ENCODE measurements around the gene SPINK5. TPM values are rescaled to one million over a fixed set of nuclear protein-coding genes. Genes with fewer than 3 reads are reported as not detected.
A peak's percentile ranks its signal among the peaks of the same experiment; 100 is the strongest.

The SPINK5 gene
- total and polyA plus RNA-seq, 4 donors = 4.2 to 9.6 (median 6.1) TPM

DNA sequence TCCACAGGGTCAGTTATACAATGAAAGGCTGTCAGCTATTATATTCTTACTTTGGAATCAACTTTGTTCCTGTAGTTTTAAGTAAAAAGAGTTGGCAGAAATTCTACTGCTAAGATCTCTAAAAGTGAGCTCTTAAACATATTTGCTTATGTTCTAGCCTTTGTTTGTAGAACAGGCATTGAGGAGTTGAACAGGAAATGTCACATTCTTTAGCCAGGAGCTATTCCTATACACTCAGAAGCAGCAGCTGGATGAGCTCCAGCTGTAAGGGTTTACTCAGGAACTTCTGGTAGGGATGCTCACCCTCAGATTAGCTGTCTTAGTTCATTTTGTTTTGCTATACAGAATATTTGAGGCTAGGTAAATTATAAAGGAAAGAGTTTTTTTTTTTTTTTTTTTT lies 82.1 kb downstream of the SPINK5 start:
- peak; percentile 58 to 92 (median 78) for DNase-seq

GRCh38 chr5:148146487-148146886 lies 82.7 kb downstream of the SPINK5 start:
- DNase-seq (no peak), ATAC-seq (ENCODE audit: insufficient read depth, low FRiP score) (no peak)
- Histone ChIP-seq H3K27ac (ENCODE audit: low read depth in 1 of 2, low read length in 1 of 2) (peak overlapping the region in 1 of 2 donors; percentile 51), H3K9me3 (ENCODE audit: control insufficient read depth in 4 of 4, insufficient read depth in 3 of 4, low read length in 3 of 4) (no peaks in the 10 kb centered on the region), H3K4me1 (ENCODE audit: control insufficient read depth in 5 of 5, insufficient read depth in 5 of 5, low read length in 5 of 5) (peaks cover 0 to 10% (median 0%) of the 10 kb centered on the region in 5 donors), H3K4me3 (no peak overlapping the region), H3K36me3 (ENCODE audit: control insufficient read depth in 4 of 4, insufficient read depth in 4 of 4, low read length in 4 of 4) (no peaks in the 10 kb centered on the region), H3K9ac (ENCODE audit: insufficient read depth in 1 of 2, low read length in 2 of 2) (no peak overlapping the region), H3K27me3 (ENCODE audit: control insufficient read depth in 3 of 3, insufficient read depth in 3 of 3, low read length in 2 of 3) (no peaks in the 10 kb centered on the region)
- WGBS, 2 donors = 63 to 78% methylated on average over 1 of the region's 1 CpG
- TF ChIP-seq, protein P1, sequence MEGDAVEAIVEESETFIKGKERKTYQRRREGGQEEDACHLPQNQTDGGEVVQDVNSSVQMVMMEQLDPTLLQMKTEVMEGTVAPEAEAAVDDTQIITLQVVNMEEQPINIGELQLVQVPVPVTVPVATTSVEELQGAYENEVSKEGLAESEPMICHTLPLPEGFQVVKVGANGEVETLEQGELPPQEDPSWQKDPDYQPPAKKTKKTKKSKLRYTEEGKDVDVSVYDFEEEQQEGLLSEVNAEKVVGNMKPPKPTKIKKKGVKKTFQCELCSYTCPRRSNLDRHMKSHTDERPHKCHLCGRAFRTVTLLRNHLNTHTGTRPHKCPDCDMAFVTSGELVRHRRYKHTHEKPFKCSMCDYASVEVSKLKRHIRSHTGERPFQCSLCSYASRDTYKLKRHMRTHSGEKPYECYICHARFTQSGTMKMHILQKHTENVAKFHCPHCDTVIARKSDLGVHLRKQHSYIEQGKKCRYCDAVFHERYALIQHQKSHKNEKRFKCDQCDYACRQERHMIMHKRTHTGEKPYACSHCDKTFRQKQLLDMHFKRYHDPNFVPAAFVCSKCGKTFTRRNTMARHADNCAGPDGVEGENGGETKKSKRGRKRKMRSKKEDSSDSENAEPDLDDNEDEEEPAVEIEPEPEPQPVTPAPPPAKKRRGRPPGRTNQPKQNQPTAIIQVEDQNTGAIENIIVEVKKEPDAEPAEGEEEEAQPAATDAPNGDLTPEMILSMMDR (IDR thresholded peaks at IDR 0.05; ENCODE audit: control extremely low read depth, extremely low read depth) = no peak

More for the DNA sequence above, 82.1 kb downstream of the SPINK5 start:
- no peak overlapping the region for H3K9ac ChIP-seq (ENCODE audit: insufficient read depth in 1 of 2, low read length in 2 of 2)
- H3K4me3 ChIP-seq = no peak overlapping the region
- H3K36me3 ChIP-seq (ENCODE audit: control insufficient read depth in 4 of 4, insufficient read depth in 4 of 4, low read length in 4 of 4) = no peaks in the 10 kb centered on the region
- no peaks in the 10 kb centered on the region for H3K9me3 ChIP-seq (ENCODE audit: control insufficient read depth in 4 of 4, insufficient read depth in 3 of 4, low read length in 3 of 4)
- TF ChIP-seq, protein P1 (IDR thresholded peaks at IDR 0.05; ENCODE audit: control extremely low read depth, extremely low read depth) = no peak
- H3K27ac ChIP-seq (ENCODE audit: low read depth in 1 of 2, low read length in 1 of 2) = no peak overlapping the region
- no peaks in the 10 kb centered on the region for H3K27me3 ChIP-seq (ENCODE audit: control insufficient read depth in 3 of 3, insufficient read depth in 3 of 3, low read length in 2 of 3)
- H3K4me1 ChIP-seq (ENCODE audit: control insufficient read depth in 5 of 5, insufficient read depth in 5 of 5, low read length in 5 of 5) = peaks cover 0 to 10% (median 0%) of the 10 kb centered on the region in 5 donors
- ATAC-seq (ENCODE audit: insufficient read depth, low FRiP score) = no peak

DNA sequence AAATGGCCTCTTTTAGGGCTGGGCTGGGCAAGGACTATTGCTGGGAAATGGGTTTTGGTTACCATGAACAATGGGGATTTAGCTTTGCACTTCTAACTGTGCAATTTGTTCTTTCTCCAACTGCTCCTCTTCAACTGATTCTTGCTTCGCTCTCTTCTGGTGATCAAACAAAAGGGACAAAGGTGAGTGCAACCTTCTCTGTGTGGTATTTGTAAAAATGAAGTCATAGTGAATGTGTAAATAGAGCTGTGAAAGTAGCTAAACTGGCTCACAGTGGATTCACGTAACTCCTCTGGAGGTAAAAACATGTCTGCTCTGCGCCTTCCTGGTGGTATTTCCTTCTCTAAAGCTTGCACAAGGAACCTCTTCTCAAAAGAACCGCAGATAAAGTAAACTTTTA lies 83.6 kb downstream of the SPINK5 start:
- Histone ChIP-seq H3K36me3 (ENCODE audit: control insufficient read depth in 4 of 4, insufficient read depth in 4 of 4, low read length in 4 of 4) (no peaks in the 10 kb centered on the region), H3K9me3 (ENCODE audit: control insufficient read depth in 4 of 4, insufficient read depth in 3 of 4, low read length in 3 of 4) (no peaks in the 10 kb centered on the region), H3K4me1 (ENCODE audit: control insufficient read depth in 5 of 5, insufficient read depth in 5 of 5, low read length in 5 of 5) (peaks cover 0 to 10% (median 0%) of the 10 kb centered on the region in 5 donors), H3K4me3 (no peak overlapping the region), H3K27me3 (ENCODE audit: control insufficient read depth in 3 of 3, insufficient read depth in 3 of 3, low read length in 2 of 3) (no peaks in the 10 kb centered on the region), H3K9ac (ENCODE audit: insufficient read depth in 1 of 2, low read length in 2 of 2) (no peak overlapping the region), H3K27ac (ENCODE audit: low read depth in 1 of 2, low read length in 1 of 2) (peak overlapping the region in 1 of 2 donors; percentile 69)
- TF ChIP-seq, protein P1 (IDR thresholded peaks at IDR 0.05; ENCODE audit: control extremely low read depth, extremely low read depth) = no peak
- peak; percentile 48 for ATAC-seq (ENCODE audit: insufficient read depth, low FRiP score)
- peak; percentile 14 to 69 (median 47) for DNase-seq
- WGBS, 2 donors = 66 to 79% methylated on average over 4 of the region's 4 CpGs

GRCh38 chr5:148151872-148152271 lies 88.1 kb downstream of the SPINK5 start:
- no peak overlapping the region for H3K9ac ChIP-seq (ENCODE audit: insufficient read depth in 1 of 2, low read length in 2 of 2)
- H3K4me1 ChIP-seq (ENCODE audit: control insufficient read depth in 5 of 5, insufficient read depth in 5 of 5, low read length in 5 of 5) = no peaks in the 10 kb centered on the region
- TF ChIP-seq, protein P1 (IDR thresholded peaks at IDR 0.05; ENCODE audit: control extremely low read depth, extremely low read depth) = no peak
- DNase-seq (no peak), ATAC-seq (ENCODE audit: insufficient read depth, low FRiP score) (no peak)
- no peaks in the 10 kb centered on the region for H3K27me3 ChIP-seq (ENCODE audit: control insufficient read depth in 3 of 3, insufficient read depth in 3 of 3, low read length in 2 of 3)
- WGBS, 2 donors = 77 to 79% methylated on average over 2 of the region's 2 CpGs
- H3K9me3 ChIP-seq (ENCODE audit: control insufficient read depth in 4 of 4, insufficient read depth in 3 of 4, low read length in 3 of 4) = no peaks in the 10 kb centered on the region
- no peak overlapping the region for H3K4me3 ChIP-seq
- no peak overlapping the region for H3K27ac ChIP-seq (ENCODE audit: low read depth in 1 of 2, low read length in 1 of 2)
- no peaks in the 10 kb centered on the region for H3K36me3 ChIP-seq (ENCODE audit: control insufficient read depth in 4 of 4, insufficient read depth in 4 of 4, low read length in 4 of 4)
